ENCODE results near the gene MBOAT1.

Gene MBOAT1

DNA sequence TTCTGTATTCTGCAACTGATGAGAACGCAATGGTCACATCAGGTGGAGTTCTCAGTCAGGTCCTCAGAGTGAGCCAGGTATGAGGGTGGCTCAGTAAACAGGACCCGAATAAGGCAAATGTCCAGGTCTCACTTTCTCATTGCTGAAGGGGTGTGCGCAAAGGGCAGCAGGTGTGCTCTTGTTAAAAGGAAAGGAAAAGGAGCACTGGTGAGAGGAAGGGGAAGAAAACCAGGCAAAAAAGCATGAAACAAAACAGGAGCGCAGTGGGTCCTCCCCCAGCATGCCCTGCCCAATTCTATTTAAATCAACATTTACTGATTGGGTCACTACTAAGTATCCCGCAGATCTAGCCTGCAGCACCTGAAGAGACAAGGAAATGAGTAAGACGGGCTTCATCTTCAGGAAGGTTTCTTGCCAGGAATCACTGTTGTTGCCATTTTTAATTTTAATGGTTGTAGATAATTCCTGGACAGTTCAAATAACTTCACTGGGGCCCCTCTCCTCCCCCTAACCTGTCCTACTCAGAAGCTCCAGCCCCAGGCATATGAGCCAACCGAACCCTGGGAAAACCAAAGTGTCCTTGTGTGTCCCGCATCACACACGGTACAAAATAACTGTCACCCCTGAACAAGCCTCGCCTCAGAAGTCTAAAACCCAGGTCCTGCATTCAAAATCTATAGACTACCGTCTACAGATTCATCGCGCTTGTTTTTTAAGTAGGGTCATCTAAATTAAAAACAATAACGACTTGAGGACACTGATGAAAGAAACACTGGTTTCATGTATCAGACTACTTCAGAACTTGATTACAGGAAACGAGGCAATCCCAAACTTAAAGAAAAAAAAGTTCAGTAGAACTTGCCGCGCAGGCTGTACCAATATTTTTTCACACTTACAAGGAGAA, 980 bp downstream of the MBOAT1 start:
- TF ChIP-seq REST (IDR thresholded peaks at IDR 0.05; ENCODE audit: insufficient read depth in 1 of 2, low read depth in 2 of 2, low read length in 2 of 2) = no peak
- peak; percentile 41; the same call in 1 of the 2 replicates for TF ChIP-seq POLR2AphosphoS5 (IDR thresholded peaks at IDR 0.05; ENCODE audit: low read depth, low read length)
- no peak for TF ChIP-seq TAF1 (IDR thresholded peaks at IDR 0.05; ENCODE audit: borderline replicate concordance, insufficient read depth, low read length)
- TF ChIP-seq SIN3A (IDR thresholded peaks at IDR 0.05; ENCODE audit: borderline replicate concordance, insufficient read depth, low read length) = peak; percentile 28; the same call in 1 of the 2 replicates
- TF ChIP-seq FOXP2 (optimal IDR thresholded peaks at IDR 0.05; ENCODE audit: borderline replicate concordance, extremely low read depth, extremely low read length, insufficient read depth) = no peak

DNA sequence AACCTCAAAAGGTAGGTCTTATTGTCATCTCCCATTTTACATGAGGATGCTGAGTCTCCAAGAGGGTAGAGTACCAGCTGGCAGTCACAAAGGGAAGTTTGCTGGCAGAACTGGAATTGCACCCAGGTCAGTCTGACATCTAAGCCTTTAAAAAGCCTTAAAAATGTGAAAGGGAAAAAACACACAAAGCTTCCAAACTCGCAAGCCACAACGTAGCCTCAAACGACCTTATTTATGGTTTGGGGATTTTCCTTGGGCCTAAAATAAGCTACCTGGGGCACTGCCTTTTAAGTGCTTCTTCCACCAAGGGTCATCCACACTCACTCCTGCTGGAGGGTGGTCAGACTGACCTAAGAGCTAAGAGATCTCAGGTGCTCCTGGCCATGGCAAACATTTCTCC, 2.1 kb downstream of the MBOAT1 start:
- TF ChIP-seq TAF1 (IDR thresholded peaks at IDR 0.05; ENCODE audit: borderline replicate concordance, insufficient read depth, low read length) = no peak
- TF ChIP-seq REST (IDR thresholded peaks at IDR 0.05; ENCODE audit: insufficient read depth in 1 of 2, low read depth in 2 of 2, low read length in 2 of 2) = no peak
- TF ChIP-seq SIN3A (IDR thresholded peaks at IDR 0.05; ENCODE audit: borderline replicate concordance, insufficient read depth, low read length) = no peak
- TF ChIP-seq POLR2AphosphoS5 (IDR thresholded peaks at IDR 0.05; ENCODE audit: low read depth, low read length) = no peak
- no peak for TF ChIP-seq FOXP2 (optimal IDR thresholded peaks at IDR 0.05; ENCODE audit: borderline replicate concordance, extremely low read depth, extremely low read length, insufficient read depth)

DNA sequence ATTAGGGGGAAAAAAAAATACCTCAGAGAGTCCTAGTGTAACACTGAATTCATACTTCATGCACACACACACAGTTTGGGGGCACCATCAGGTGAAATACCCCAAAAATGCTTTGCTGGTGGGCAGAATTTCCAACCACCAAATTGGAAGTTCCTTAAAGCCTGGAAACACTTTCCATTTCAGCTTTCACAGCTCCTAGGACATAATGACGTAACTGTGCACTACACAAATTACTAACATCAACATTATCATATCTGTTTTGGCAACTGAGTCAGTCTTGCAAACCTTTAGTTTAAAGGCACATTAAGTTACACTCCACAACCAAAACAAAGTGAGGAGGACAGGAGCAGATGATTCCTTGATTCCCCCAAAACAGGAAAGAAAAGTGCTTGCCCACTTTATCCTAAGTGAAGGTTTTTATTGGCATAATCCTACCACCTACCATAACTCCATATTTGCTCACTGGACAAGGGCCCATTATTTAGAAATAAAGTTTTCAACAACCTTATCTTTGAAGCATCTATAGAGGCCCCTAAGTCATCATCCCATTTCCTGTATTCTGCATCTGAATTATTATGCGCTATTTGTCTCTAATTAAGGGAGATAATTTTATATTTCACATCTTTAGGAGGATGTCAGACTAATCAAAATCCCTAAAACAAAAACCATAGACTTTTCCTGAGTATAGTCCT, 3.4 kb downstream of the MBOAT1 start:
- TF ChIP-seq REST (IDR thresholded peaks at IDR 0.05; ENCODE audit: insufficient read depth in 1 of 2, low read depth in 2 of 2, low read length in 2 of 2) (no peak), TAF1 (IDR thresholded peaks at IDR 0.05; ENCODE audit: borderline replicate concordance, insufficient read depth, low read length) (no peak), SIN3A (IDR thresholded peaks at IDR 0.05; ENCODE audit: borderline replicate concordance, insufficient read depth, low read length) (no peak), POLR2AphosphoS5 (IDR thresholded peaks at IDR 0.05; ENCODE audit: low read depth, low read length) (no peak), FOXP2 (optimal IDR thresholded peaks at IDR 0.05; ENCODE audit: borderline replicate concordance, extremely low read depth, extremely low read length, insufficient read depth) (no peak)

DNA sequence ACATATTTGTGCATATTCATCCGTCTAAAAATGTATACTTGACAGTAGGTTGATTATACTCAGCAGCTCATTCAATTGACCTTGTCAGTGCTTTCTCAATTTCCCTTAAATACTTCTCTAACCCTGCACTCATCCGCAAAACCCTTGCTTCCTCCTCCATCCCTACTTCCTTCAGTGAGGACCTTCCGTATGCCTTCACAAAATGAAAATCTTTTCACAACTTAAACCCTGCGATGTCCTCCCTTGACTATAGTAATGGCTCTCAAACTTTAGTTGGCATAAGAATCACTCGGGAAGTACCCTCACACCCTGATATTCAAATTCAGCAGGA, 5.2 kb downstream of the MBOAT1 start:
- TF ChIP-seq FOXP2 (optimal IDR thresholded peaks at IDR 0.05; ENCODE audit: borderline replicate concordance, extremely low read depth, extremely low read length, insufficient read depth) (no peak), REST (IDR thresholded peaks at IDR 0.05; ENCODE audit: insufficient read depth in 1 of 2, low read depth in 2 of 2, low read length in 2 of 2) (no peak), POLR2AphosphoS5 (IDR thresholded peaks at IDR 0.05; ENCODE audit: low read depth, low read length) (no peak), SIN3A (IDR thresholded peaks at IDR 0.05; ENCODE audit: borderline replicate concordance, insufficient read depth, low read length) (no peak), TAF1 (IDR thresholded peaks at IDR 0.05; ENCODE audit: borderline replicate concordance, insufficient read depth, low read length) (no peak)
